OCI-M2 (cell line): ENCODE results near the gene LDLRAD4.
"Not testable (repeated sequence)": the region's sequence is repeated elsewhere in the genome, so short reads cannot be mapped to it uniquely, and the experiment has no call there.

ENCODE experiments used
- DNase-seq: peaks from one replicate; lab custom pipeline; 2025; ENCODE audit not compliant: unreplicated experiment; lab: John Stamatoyannopoulos, UW

Gene LDLRAD4

DNA sequence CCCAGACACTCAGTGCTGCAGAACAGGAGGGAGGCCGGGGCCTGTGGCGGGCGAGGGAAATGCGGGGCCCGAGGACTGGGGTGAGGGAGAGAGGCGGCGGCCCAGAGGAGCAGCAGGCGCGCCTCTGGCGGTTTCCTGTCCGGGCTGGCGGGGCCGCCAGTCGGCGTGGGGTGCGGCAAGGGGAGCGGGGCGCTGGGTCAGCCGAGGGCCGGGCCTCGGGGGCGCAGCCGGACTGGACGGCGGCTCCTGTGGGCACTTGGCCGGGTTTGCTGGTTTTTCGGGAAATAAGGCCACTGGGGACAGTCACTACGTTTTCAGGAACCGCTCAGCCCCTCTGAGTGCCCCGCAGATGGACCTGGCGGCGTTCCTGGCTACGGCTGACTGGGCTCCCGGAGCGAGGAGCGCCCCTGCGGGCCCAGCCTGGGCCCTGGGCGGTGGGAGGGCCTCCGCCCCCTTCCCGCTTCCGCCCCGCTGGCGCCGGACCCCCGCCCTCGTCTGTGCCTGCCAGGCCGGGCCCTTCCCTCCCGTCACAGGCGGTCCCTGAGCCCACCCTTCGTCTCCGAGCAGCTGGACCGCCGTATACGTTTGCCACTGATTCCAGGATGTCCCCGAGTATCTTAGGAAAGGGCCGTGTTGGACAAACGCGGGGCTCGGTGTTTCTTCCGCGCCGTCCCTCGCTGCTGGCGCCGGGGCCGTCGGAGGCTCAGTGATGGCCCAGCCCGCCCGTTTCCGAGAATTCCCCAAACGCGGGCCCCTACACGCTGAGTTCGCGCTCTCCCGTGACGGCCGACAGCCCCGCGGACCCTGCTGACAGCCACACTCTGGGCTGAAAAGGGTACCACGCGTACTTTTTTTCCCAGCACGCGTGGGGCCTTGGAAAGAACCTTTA, 423.2 kb downstream of the LDLRAD4 start:
- no peak for DNase-seq

- no peak for DNase-seq
These were observed 423.9 kb downstream of the LDLRAD4 start for GRCh38 chr18:13642440-13642827.

GRCh38 chr18:13643261-13643751, 424.7 kb downstream of the LDLRAD4 start:
- DNase-seq = no peak

DNA sequence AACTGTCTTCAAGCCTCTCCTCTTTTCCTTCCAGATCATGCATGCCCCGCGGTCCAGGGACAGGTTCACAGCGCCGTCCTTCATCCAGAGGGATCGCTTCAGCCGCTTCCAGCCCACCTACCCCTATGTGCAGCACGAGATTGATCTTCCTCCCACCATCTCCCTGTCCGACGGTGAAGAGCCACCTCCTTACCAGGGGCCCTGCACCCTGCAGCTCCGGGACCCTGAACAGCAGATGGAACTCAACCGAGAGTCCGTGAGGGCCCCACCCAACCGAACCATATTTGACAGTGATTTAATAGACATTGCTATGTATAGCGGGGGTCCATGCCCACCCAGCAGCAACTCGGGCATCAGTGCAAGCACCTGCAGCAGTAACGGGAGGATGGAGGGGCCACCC, 426.5 kb downstream of the LDLRAD4 start:
- DNase-seq = no peak

DNA sequence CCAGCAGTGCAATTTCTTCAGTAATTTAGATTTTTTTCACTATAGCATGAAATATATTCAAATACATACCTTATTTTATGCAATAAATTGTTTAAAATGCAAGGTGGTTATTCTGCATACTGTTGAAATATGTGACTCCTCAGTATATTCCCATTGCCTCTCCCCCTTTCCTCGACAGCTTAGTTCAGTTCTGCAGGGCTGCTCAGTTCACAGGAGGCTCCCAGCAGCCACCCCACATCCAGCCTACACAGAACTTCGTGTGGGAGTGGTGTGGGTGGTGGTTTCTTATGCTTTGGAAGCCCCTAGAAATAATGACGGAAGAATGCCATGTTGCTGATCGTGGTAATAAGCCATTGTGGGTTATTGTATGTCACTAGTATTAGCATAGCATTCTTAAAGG, 428.1 kb downstream of the LDLRAD4 start:
- no peak for DNase-seq

DNA sequence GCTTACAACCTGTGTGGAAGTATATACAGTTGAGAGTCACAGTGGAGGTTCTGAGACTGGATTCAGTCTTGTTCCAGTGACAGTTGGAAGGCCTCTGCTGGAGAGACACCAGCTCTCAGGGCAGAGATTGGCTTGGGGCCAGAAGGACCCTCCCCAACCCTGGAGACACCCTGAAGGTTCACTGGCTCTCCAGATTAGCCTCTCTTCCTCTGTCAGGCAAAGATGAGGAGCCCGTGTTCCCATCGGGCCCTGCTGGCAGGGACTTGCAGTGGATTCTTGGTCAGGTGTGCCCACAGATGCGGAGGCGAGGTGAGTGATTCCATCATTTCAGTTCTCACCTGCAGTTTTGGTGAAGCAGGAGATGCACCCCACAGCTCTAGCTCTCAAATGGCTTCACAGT, 429.2 kb downstream of the LDLRAD4 start:
- DNase-seq = no peak

DNA sequence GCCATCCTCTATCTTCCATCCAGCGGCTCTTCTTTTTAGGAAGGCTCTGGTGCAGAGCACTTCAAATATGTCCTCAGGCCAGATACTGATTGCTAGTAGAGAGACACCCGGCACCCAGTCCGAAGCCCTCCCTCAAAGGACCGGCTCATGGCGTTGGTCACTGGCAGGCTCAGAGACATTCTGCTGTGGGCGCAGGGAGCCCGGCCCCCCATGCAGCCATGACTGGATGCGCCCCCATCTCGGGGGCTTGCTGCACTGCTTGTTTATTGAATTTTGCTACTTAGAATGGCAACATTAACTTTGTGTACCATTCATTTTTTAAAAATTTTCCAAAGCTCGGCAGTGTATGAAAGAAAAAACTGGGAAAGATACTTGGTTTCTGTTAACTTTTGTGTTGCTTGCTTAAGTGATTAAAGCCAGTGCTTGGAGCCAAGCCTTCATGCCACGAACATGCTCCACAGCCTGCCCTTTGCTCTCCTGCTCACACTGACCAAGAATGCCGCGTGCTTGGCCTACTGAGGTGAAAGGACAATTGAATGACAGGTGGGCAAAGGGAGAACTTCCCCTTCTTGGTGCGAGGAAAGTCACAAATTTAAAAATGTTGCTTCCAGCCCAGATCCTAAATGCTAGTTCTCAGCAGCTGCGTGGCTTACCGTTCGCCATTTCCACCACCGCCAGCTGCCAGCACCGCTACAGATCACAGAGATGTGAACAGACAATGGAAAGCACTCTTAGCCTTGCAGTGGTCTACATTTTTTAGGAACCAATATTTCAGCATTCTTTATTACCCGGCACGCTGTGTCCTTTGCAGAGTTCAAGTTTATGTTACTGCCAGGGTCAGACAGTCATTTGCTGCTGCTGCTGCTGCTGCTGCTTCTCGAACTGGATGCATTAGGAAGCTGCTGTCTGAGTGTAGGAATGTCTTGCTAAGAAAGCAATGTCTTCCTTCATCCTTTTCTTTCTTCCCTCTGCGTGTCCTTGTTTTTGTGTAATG, 431.1 kb downstream of the LDLRAD4 start:
- no peak for DNase-seq

GRCh38 chr18:13653746-13654433, 435.3 kb downstream of the LDLRAD4 start:
- no peak for DNase-seq

- no peak for DNase-seq
These were observed 439.4 kb downstream of the LDLRAD4 start for GRCh38 chr18:13657974-13658373.

DNA sequence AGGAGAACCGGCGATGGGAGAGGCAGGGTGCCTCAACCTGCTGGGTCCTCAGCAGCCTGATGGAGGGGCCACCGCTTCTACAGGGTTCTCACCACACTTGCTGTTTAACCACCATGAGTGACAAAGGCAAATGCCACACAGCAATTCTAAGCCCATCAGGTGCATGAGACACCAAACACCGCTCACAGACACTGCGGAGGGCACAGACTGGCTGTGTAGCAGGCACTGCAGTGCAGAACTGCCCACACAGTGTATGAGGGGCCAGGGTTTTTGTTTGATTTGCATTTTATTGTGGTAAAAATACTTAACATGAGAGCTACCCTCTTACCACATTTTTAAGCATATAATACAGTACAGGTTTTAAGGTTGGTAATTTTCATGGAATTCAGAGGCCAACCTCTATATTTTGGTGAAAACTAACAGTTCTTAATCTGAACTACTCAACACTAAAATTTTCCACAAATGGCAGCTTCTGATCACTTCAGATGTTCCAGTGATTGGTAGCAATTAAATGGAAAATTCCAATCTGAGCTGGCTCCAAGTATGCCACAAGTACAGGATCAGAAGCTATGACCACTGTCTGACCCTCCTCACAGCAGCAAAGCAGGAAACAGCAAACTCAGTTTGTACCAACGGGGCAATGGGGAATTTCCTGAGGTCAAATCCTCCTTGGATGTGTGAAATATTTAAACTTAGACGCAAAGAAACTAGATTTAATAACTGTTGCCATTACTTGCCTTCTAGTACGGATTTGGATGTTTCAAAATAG, 440.1 kb downstream of the LDLRAD4 start:
- DNase-seq = no peak

DNA sequence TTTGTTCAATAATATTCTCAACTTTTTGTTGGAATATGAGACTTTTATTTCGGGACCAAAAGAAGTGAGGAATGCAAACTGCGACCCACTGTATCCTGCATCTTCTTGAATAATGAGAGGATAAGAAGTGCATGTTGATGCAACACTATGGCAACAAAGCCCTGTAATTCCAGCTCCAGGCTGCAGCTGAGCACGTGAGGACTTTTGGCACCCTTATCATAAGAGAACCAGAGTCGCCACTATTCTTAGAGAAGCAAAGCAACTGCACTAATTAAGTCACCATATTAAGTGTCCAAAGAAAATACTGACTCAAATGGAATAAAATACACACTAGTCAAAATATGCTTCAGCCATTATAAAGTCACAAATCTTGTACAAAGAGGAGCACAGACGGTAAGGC, 441.9 kb downstream of the LDLRAD4 start:
- no peak for DNase-seq

GRCh38 chr18:13661051-13661778, 442.7 kb downstream of the LDLRAD4 start:
- DNase-seq = no peak

DNA sequence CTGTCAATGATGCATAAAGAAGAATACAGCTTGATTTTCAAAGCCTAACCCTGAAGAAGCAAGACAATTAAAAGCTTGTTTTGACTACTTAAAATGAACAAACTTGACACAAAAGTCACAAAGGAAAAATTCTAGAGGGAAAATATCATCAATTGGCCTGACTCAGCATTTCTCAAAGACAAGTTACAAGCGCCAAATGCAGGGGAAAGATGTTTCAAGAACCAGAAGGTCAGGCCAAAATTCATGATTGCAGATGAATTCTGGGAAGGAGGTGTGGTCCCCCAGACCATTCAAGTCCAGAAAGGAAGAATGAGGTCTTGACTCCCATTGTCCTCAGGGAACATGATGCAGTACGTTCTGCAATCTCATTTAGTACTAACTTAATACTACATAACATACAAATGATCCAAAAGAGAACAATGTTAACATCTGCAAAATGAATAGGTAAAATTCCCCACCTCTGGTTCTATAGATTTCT, 443.3 kb downstream of the LDLRAD4 start:
- no peak for DNase-seq

GRCh38 chr18:13672657-13673056, 454.1 kb downstream of the LDLRAD4 start:
- DNase-seq = no peak

GRCh38 chr18:13676471-13676870, 457.9 kb downstream of the LDLRAD4 start:
- no peak for DNase-seq

DNA sequence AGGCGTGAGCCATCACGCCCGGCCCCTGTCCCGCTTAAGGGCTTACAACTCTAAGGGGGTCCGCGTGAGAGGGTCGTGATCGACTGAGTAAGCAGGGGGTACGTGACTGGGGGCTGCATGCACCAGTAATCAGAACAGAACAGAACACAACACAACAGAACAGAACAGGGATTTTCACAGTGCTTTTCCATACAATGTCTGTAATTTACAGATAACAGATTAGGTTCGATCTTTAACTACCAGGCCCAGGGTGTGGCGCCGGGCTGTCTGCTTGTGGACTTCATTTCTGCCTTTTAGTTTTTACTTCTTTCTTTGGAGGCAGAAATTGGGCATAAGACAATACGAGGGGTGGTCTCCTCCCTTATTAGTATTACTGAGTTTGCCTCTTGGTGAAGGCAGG, 458.8 kb downstream of the LDLRAD4 start:
- DNase-seq = not testable (repeated sequence)

DNA sequence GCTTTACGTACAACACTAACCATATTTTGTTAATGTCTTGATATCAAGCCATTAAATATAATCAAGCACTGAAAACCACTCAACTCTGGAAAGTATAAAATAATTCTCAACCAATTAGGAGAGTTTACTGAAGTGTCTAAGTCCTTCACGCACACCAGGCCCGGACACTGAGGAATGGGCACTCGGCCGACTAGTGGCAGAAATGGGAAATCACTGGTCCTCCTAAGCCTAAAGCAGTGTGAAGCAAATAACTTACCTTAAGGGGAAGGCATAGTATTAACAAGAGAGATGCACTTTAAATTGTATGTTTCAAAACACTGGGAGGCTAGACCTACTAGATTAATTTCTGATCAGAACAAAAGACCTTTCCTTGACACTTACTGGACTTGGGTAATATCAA, 462.1 kb downstream of the LDLRAD4 start:
- no peak for DNase-seq

DNA sequence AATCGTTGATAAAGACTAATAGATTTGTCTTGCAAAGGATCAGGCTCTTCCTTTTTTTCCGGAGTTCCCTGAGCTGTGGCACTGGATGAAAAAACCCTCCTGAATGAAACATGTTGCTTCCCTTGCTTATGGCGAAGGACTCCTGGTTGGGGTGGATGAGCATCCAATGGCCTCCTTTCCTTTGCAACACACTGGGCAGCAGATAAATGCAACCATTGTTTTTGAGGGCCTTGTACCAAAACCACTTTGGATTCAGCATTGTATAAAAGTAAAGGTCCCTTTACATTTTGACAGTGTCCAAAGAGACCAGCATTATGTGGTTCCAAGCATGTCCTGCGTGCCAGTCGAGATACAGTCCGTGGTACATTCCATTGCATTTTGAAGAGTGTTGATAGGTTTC, 463.1 kb downstream of the LDLRAD4 start:
- DNase-seq = no peak

DNA sequence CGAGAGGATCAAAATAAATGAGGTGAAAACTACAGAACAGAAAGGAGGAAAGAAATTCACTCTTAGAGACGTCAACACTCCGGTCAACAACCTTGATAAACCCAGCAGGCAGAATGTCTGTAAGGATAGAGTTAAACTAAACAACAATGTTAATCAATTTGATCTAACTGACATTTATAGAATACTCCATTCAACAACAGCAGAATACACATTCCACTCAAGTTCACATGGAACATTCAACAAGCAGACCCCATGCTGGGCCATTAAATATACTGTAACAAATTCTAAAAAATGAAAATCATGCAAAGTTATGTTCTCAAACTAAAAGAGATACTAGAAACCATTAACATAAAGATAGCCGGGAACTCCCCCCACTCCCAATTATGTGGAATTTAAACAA, 466.0 kb downstream of the LDLRAD4 start:
- DNase-seq = no peak
